Measurements from ENCODE around the gene FHOD1.

Gene FHOD1

GRCh38 chr16:67185651-67186134 is 61.6 kb downstream of the FHOD1 start:
- CTCF ChIA-PET = interaction anchor here (0.6 to 2.6 kb wide), 24 partner anchors 9 to 344 kb away, joined by 3 to 30 read pairs (median 4); partner anchors contain the start of gene CES3
- peaks cover 0 to 8% of the 10 kb centered on the region in 2 experiments; a peak in 1 of 3 replicates for H3K36me3 ChIP-seq (ENCODE audit: control insufficient read depth in 2 of 2, insufficient read depth in 1 of 2, low read length in 2 of 2)
- H3K27ac ChIP-seq (ENCODE audit: extremely low read depth, low read depth, low read length) = no peak overlapping the region
- no peaks in the 10 kb centered on the region for H3K9me3 ChIP-seq (ENCODE audit: control insufficient read depth, insufficient read depth, low read depth, low read length)
- H3K4me3 ChIP-seq (ENCODE audit: low read depth, low read length) = no peak overlapping the region
- peaks cover 9% of the 10 kb centered on the region for H3K4me1 ChIP-seq (ENCODE audit: control insufficient read depth, insufficient read depth, low read length)
- POLR2A ChIA-PET = interaction anchor here (1.0 kb wide), 1 partner anchor 75 kb away, joined by 3 read pairs; no protein-coding TSS in a partner anchor
- TF ChIP-seq PRDM10 (tag by site-specific recombination; IDR thresholded peaks at IDR 0.05) = peak; percentile 82
- no peak for TF ChIP-seq ZNF423 (tag by site-specific recombination; IDR thresholded peaks at IDR 0.05)
- 0 out of 2 replicates have a peak, but pooled peaks have one; percentile 18 for TF ChIP-seq ZNF394 (tag by site-specific recombination; IDR thresholded peaks at IDR 0.05; ENCODE audit: borderline replicate concordance)
- no peak for TF ChIP-seq ZFP69B (tag by site-specific recombination; IDR thresholded peaks at IDR 0.05)
- peak; percentile 1; the same call in 1 of the 2 replicates for TF ChIP-seq ZBTB48 (tag by site-specific recombination; IDR thresholded peaks at IDR 0.05)
- 0 out of 2 replicates have a peak, but pooled peaks have one; percentile 3 for TF ChIP-seq ZNF341 (tag by site-specific recombination; IDR thresholded peaks at IDR 0.05; ENCODE audit: low read depth)
- TF ChIP-seq ZNF404 (tag by site-specific recombination; IDR thresholded peaks at IDR 0.05) = no peak
- TF ChIP-seq ZNF26 (tag by site-specific recombination; IDR thresholded peaks at IDR 0.05) = no peak
- 0 out of 2 replicates have a peak, but pooled peaks have one; percentile 32 for TF ChIP-seq ZBTB17 (tag by site-specific recombination; IDR thresholded peaks at IDR 0.05)
- TF ChIP-seq ZNF335 (tag by site-specific recombination; conservative IDR thresholded peaks at IDR 0.05) = peak; percentile 9; the same call in 1 of the 2 replicates
- 0 out of 2 replicates have a peak, but pooled peaks have one; percentile 2 for TF ChIP-seq PATZ1 (tag by site-specific recombination; IDR thresholded peaks at IDR 0.05)

GRCh38 chr16:67184995-67185650 is 62.2 kb downstream of the FHOD1 start:
- Histone ChIP-seq H3K9me3 (ENCODE audit: control insufficient read depth, insufficient read depth, low read depth, low read length) (no peaks in the 10 kb centered on the region), H3K4me3 (ENCODE audit: low read depth, low read length) (no peak overlapping the region), H3K36me3 (ENCODE audit: control insufficient read depth in 2 of 2, insufficient read depth in 1 of 2, low read length in 2 of 2) (peaks cover 0 to 13% of the 10 kb centered on the region in 2 experiments; a peak in 1 of 3 replicates), H3K4me1 (ENCODE audit: control insufficient read depth, insufficient read depth, low read length) (peaks cover 9% of the 10 kb centered on the region), H3K27ac (ENCODE audit: extremely low read depth, low read depth, low read length) (no peak overlapping the region)
- ChIA-PET CTCF (interaction anchor here (0.6 to 2.6 kb wide), 27 partner anchors 8 to 343 kb away, joined by 3 to 30 read pairs (median 4); partner anchors contain the start of gene CES3), POLR2A (interaction anchor here (0.9 to 1.0 kb wide), 3 partner anchors 34 to 75 kb away, joined by 3 read pairs; partner anchors contain the start of genes B3GNT9 and FHOD1)
- no peak for TF ChIP-seq ZNF548 (tag by site-specific recombination; IDR thresholded peaks at IDR 0.05)
- peak; percentile 78 for TF ChIP-seq ZNF341 (tag by site-specific recombination; IDR thresholded peaks at IDR 0.05; ENCODE audit: low read depth)
- TF ChIP-seq ZNF184 (tag by site-specific recombination; IDR thresholded peaks at IDR 0.05) = no peak
- no peak for TF ChIP-seq ZNF133 (tag by site-specific recombination; IDR thresholded peaks at IDR 0.05)
- TF ChIP-seq ZBTB48 (tag by site-specific recombination; IDR thresholded peaks at IDR 0.05) = 0 out of 2 replicates have a peak, but pooled peaks have one; percentile 14
- TF ChIP-seq ZNF335 (tag by site-specific recombination; conservative IDR thresholded peaks at IDR 0.05) = peak; percentile 61
- no peak for TF ChIP-seq ZBTB44 (tag by site-specific recombination; IDR thresholded peaks at IDR 0.05)
- TF ChIP-seq PBX3 (CRISPR knock-in tag; IDR thresholded peaks at IDR 0.05) = 0 out of 2 replicates have a peak, but pooled peaks have one; percentile 70
- 0 out of 2 replicates have a peak, but pooled peaks have one; percentile 44 for TF ChIP-seq KLF16 (tag by site-specific recombination; IDR thresholded peaks at IDR 0.05)
- 0 out of 2 replicates have a peak, but pooled peaks have one; percentile 19 for TF ChIP-seq BCL11A (tag by site-specific recombination; IDR thresholded peaks at IDR 0.05; ENCODE audit: low read depth)
- TF ChIP-seq ZNF654 (tag by site-specific recombination; IDR thresholded peaks at IDR 0.05; ENCODE audit: low read depth) = peak; percentile 51
- TF ChIP-seq GLIS2 (tag by site-specific recombination; IDR thresholded peaks at IDR 0.05) = peak; percentile 51

All from HEK293 (cell line).